HG03432 (cell line): ENCODE data around the gene DTNB.

Source experiments
- ATAC-seq: cut with Tn5 transposase; IDR thresholded peaks from one replicate; pipeline ENCODE4 v1.9.1; 2021; ENCODE audit warnings: mild to moderate bottlenecking, moderate library complexity; ENCODE audit not compliant: unreplicated experiment

The DTNB gene

DNA sequence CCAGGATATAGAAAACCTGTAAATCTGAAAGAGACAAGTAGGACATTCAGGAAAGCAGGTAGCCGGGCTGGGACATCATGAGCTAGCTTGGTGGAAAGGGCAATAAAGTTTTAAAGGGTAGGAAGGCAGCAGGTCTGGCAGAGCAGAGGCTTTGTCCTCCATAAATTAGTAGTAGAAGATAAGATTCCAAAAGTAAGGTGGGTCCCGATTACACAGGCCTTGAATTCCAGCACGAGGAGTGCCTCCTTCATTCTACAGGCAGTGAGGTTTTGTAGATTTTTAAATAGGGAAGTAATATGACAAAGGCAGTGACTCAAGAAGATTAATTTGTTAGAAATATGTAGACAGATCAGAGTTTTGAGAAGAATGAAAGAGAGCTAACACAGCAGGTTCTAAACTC lies 160.7 kb downstream of the DTNB start:
- no peak for ATAC-seq

DNA sequence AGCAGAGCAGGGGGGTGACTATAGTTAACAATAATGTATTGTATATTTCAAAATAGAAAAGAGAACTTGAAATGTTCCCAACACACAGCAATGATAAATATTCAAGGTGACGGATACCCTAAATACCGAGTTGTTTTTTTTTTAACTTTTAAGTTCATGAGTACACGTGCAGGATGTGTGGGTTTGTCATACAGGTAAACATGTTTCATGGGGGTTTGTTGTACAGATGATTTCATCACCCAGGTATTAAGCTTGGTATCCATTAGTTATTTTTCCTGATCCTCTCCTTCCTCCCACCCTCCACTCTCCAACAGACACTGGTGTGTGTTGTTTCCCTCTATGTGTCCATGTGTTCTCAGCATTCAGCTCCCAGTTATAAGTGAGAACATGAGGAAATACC lies 167.2 kb downstream of the DTNB start:
- no peak for ATAC-seq

DNA sequence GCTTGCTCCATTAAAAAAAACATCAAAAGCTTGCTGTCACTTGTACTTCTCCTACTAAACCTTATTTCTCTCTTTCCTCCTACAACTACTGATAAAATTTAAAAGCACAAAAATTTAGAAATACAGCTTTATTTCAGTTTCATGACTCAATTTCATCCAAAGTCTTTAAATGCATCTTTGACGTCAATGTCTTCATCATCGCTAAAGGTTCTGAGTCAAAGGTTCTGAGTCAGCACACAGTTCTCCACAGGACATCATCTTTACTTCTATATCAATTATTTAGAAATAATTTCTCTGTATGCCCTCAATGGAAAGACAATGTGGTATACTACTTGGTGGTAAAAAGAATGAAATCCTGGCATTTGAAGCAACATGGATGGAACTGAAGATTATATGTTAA lies 167.8 kb downstream of the DTNB start:
- ATAC-seq: no peak

GRCh38 chr2:25505182-25505581 lies 168.2 kb downstream of the DTNB start:
- no peak for ATAC-seq

DNA sequence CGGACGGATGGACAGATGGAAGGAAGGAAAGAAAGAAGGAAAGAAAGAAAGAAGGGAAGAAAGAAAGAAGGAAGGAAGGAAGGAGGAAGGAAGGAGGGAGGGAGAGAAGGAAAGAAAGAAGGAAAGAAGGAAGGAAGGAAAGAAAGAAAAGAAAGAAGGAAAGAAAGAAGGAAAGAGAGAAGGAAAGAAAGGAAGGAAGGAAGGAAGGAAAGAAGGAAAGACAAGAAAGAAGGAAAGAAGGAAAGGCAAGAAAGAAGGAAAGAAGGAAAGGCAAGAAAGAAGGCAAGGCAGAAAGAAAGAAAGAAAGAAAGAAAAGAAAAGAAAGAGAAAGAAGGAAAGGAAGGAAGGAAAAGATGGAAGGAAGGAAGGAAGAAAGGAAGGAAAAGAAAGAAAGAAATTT lies 169.1 kb downstream of the DTNB start:
- no peak for ATAC-seq

DNA sequence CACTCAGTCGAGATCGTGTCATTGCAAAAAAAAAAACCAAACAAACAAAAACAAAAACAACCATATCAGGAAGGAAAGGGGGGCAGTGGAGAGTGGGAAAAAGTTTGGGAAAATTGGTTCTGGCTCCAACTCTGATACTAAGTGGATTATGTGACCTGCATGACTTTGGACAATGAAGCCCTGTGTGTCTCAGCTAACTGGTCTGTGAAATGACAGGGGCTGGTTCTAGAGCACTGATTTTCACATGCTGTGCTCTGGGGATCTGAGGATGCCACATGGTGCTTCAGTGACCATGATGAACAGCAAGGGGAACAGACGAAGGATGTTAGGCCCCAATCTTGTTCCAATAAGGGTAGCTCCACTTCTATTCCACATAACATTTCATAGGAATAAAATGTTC lies 174.2 kb downstream of the DTNB start:
- no peak for ATAC-seq

DNA sequence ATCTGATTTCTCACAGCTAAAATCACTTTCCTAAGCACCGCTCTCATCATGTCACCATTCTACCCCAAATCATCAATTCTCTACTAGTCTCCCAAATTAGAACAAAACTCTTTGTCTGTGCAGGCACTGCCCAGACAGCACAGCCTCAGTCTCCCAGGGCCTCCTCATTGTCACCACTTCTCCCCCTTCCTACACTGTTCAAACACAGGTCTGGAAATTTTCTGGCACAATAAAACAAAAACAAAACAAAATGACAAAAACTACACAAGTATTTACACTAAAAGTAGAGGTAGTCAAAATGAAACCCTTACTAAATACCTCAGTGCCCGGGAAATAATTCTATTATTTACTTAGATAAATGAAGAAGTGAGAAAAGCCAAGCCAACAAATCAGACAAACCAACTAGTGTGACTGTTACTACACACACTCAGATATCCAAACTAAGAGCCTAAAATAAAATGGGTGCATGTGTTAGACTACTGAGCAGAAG lies 175.4 kb downstream of the DTNB start:
- ATAC-seq: peak; percentile 79

DNA sequence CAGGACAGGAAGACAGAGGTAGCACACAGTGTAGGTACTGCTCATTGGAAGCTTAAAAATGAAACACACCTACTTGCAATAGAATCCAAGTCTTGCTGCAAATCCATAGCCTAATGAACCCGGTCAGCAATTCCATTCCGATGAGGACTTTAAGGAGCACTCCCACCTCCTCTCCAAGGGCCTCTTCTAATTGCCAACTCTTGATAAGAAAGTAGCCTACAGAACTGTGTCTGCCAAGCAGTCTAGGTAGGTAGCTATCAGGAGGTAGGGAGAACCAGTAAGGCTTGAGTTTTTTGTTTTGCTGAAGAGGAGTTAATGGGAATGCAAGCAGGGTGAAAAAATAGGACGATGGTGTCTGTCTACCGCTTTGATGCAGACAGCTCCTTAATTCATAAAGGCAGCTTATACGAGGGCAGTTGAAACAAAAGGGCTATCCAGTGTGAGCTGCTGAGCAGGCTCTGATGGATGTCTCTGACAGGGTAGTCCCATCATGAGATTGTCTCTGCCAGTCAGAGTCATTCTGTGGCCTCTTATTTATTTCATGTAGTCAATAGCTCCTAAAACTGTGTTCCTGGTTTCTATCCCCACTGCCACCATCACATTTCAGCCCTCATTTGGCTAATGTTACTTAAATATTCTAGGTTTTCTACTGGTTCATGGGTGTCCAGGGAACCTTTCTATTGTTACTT lies 176.0 kb downstream of the DTNB start:
- peak; percentile 16 for ATAC-seq

DNA sequence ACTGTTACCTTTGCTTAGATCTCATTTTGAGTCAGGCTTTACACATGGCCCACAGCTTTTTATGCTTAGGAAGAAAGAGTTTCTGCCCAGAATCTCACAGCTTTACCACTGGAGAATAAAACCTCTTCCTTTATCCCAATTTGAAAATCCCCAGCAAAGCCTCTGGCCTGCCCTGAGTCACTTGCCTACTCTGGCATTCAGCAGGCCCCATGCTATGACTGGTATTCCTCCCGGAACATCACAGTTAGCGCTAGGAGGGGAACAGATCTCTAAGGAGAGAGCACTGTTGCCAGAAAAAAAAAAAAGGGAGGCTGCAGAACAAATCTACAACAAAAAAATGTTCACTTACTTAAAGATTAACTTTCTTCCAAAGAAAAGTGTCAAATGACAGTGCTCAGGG lies 178.8 kb downstream of the DTNB start:
- ATAC-seq: no peak

GRCh38 chr2:25493207-25493606 lies 180.2 kb downstream of the DTNB start:
- ATAC-seq: no peak

GRCh38 chr2:25492726-25493125 lies 180.7 kb downstream of the DTNB start:
- no peak for ATAC-seq

- ATAC-seq: no peak
Measured at GRCh38 chr2:25491966-25492532, 181.3 kb downstream of the DTNB start.

GRCh38 chr2:25491003-25491696 lies 182.2 kb downstream of the DTNB start:
- no peak for ATAC-seq

DNA sequence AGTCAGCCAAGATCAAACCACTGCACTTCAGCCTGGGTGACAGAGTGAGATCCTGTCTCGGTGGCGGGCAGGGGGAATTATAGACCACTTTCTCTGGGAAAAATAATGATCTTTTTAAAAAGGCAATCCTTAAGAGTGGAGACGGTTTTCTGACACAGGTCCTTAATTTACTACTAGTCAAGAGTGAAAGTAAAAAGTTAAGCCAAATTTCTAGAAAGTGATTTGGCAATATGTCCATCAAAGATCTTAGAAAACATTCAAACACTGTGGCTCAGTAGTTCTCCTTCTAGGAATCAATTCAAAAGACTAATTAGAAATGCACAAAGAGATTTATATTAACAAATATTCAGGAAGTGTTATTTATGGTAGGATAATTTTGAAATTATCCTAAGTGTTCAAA lies 183.2 kb downstream of the DTNB start:
- no peak for ATAC-seq

DNA sequence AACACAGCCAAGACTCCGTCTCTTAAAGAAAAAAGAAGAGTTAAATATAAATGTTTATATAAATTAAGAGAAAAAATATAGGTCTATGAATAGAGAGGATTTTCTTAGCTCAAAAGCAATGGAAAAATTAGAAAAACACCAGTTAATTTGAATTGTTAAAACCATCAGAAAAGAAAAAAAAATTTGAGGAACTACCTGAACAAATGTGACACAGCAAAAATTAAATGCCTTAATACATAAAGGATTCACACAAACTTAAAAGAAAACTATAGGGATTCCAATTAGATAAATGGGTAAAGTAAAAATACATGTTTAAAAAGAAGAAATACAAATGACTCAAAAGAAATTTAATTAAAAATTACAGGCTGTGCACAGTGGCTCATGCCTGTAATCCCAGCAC lies 183.7 kb downstream of the DTNB start:
- no peak for ATAC-seq

DNA sequence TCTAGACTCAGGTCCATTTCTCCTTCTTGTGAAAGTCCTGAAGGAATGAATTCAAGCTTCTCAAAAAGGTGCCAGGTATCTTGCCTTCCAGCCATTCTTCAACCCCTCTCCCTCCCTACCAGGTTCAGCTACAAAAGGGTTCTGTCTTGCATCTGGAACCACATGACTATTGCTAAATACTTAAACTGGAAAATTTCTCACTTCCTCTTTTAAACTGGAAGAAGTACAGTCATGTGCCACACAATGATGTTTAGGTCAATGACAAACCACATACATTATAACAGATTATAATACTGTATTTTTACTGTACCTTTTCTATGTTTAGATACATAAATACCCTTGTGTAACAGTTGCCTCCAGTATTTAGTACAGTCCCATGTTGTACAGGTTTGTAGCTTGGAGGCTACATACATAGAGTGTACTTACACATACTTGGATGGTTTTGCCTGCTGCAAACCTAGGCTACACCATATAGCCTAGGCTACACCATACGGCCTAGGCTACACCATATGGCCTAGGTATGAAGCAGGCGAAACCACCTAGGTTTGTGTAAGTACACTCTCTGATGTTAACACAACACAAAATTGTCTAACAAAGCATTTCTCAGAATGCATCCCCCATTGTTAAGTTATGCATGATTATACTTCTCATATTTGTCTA lies 189.6 kb downstream of the DTNB start:
- peak; percentile 78 for ATAC-seq

- peak; percentile 35 for ATAC-seq
Measured at GRCh38 chr2:25482341-25482740, 191.0 kb downstream of the DTNB start.

GRCh38 chr2:25481381-25482300 lies 191.7 kb downstream of the DTNB start:
- no peak for ATAC-seq

- ATAC-seq: no peak
Measured at GRCh38 chr2:25480561-25480960, 192.8 kb downstream of the DTNB start.

- no peak for ATAC-seq
Measured at GRCh38 chr2:25479761-25480160, 193.6 kb downstream of the DTNB start.

GRCh38 chr2:25478736-25479135 lies 194.6 kb downstream of the DTNB start:
- no peak for ATAC-seq
